Neural cell (in vitro differentiated cells): ENCODE data around the gene ZNF135.

Experiments used
- EP300 ChIP-seq: fragments of 450-650 bp; conservative IDR thresholded peaks from 2 replicates; pipeline ENCODE4 v1.6.1; 2014; ENCODE audit warnings: antibody characterized with exemption, mild to moderate bottlenecking, moderate library complexity; ENCODE audit not compliant: poor library complexity, severe bottlenecking
- EZH2 ChIP-seq: fragments of 200-600, 300-800 bp; shearing (Covaris generic), sonication (generic); IDR thresholded peaks from 2 replicates; pipeline ENCODE4 v1.6.1; 2014; ENCODE audit warnings: antibody characterized with exemption, low read length, borderline replicate concordance, mild to moderate bottlenecking; ENCODE audit not compliant: insufficient read depth, poor library complexity, severe bottlenecking
- MXI1 ChIP-seq: fragments of 450-650 bp; conservative IDR thresholded peaks from 2 replicates; pipeline ENCODE4 v1.6.1; 2014; ENCODE audit warnings: antibody characterized with exemption, mild to moderate bottlenecking; ENCODE audit not compliant: poor library complexity, severe bottlenecking
- POLR2AphosphoS5 ChIP-seq: IDR thresholded peaks from 2 replicates; pipeline ENCODE4 v1.6.1; 2012
- RAD21 ChIP-seq: fragments of 450-650 bp; conservative IDR thresholded peaks from 2 replicates; pipeline ENCODE4 v1.6.1; 2014; ENCODE audit warnings: antibody characterized with exemption, mild to moderate bottlenecking, moderate library complexity
- REST ChIP-seq: IDR thresholded peaks from 2 replicates; pipeline ENCODE4 v1.6.1; 2012; ENCODE audit warnings: borderline replicate concordance
- SMC3 ChIP-seq: fragments of 450-650 bp; conservative IDR thresholded peaks from 2 replicates; pipeline ENCODE4 v1.6.1; 2014; ENCODE audit warnings: antibody characterized with exemption, mild to moderate bottlenecking, moderate library complexity; ENCODE audit not compliant: poor library complexity
- TAF1 ChIP-seq: IDR thresholded peaks from 2 replicates; pipeline ENCODE4 v1.6.1; 2012; ENCODE audit warnings: low read depth
- TF ChIP-seq, protein P1 (sequence below): fragments of 450-650 bp; IDR thresholded peaks from 2 replicates; pipeline ENCODE4 v1.5.1; 2014; ENCODE audit warnings: antibody characterized with exemption, mild to moderate bottlenecking, moderate library complexity; ENCODE audit not compliant: poor library complexity, severe bottlenecking

DNA sequence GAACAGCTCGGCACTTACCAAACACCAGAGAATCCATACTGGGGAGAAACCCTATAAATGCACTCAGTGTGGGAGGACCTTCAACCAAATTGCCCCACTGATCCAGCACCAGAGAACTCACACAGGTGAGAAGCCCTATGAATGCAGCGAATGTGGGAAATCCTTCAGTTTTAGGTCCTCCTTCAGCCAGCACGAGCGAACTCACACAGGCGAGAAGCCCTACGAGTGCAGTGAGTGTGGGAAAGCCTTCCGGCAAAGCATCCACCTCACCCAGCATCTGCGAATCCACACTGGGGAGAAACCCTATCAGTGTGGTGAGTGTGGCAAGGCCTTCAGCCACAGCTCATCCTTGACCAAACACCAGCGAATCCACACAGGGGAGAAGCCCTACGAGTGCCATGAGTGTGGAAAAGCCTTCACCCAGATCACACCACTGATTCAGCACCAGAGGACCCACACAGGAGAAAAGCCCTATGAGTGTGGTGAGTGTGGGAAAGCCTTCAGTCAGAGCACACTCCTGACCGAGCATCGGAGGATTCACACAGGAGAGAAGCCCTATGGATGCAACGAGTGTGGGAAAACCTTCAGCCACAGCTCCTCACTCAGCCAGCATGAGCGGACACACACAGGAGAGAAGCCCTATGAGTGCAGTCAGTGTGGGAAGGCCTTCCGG lies 8.3 kb downstream of the ZNF135 start:
- TF ChIP-seq, protein P1, sequence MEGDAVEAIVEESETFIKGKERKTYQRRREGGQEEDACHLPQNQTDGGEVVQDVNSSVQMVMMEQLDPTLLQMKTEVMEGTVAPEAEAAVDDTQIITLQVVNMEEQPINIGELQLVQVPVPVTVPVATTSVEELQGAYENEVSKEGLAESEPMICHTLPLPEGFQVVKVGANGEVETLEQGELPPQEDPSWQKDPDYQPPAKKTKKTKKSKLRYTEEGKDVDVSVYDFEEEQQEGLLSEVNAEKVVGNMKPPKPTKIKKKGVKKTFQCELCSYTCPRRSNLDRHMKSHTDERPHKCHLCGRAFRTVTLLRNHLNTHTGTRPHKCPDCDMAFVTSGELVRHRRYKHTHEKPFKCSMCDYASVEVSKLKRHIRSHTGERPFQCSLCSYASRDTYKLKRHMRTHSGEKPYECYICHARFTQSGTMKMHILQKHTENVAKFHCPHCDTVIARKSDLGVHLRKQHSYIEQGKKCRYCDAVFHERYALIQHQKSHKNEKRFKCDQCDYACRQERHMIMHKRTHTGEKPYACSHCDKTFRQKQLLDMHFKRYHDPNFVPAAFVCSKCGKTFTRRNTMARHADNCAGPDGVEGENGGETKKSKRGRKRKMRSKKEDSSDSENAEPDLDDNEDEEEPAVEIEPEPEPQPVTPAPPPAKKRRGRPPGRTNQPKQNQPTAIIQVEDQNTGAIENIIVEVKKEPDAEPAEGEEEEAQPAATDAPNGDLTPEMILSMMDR: no peak
- no peak for TF ChIP-seq POLR2AphosphoS5
- no peak for TF ChIP-seq EZH2
- no peak for TF ChIP-seq RAD21
- no peak for TF ChIP-seq EP300
- TF ChIP-seq TAF1: no peak
- no peak for TF ChIP-seq REST
- no peak for TF ChIP-seq SMC3
- no peak for TF ChIP-seq MXI1
